Transverse colon (tissue), 4 donors: ENCODE measurements around the gene ZNF234. TPM values are rescaled to one million over a fixed set of nuclear protein-coding genes. Genes with fewer than 3 reads are reported as not detected.
"Not testable (repeated sequence)": the region's sequence is repeated elsewhere in the genome, so short reads cannot be mapped to it uniquely, and the experiment has no call there.

Experiments
- DNase-seq: peaks from one replicate; pipeline ENCODE4 v3.0.0-alpha.2; 2019
- H3K27ac ChIP-seq, 4 donors: fragments of 200-600 bp; sonication (generic); 2 replicates each; pipeline ENCODE4 v1.5.1; 2016 to 2018; ENCODE audit warnings: inconsistent platforms in 4 of 4
- H3K27me3 ChIP-seq: fragments of 200-600 bp; sonication (generic); 2 replicates; pipeline ENCODE4 v1.5.1; 2017; ENCODE audit warnings: inconsistent platforms
- H3K36me3 ChIP-seq, 4 donors: fragments of 200-600 bp; sonication (generic); 2 replicates each; pipeline ENCODE4 v1.5.1; 2017 to 2019; ENCODE audit warnings: inconsistent platforms in 4 of 4
- H3K4me1 ChIP-seq, 4 donors: fragments of 200-600 bp; sonication (generic); 2 replicates each; pipeline ENCODE4 v1.5.1; 2017 to 2020; ENCODE audit warnings: inconsistent platforms in 4 of 4
- H3K4me3 ChIP-seq, 4 donors: fragments of 200-600 bp; sonication (generic); 1 replicate in 1 of 4; 2 replicates in 3 of 4; pipeline versions ENCODE4 v1.5.1 to v1.6.1; 2017 to 2019; ENCODE audit warnings: inconsistent platforms in 4 of 4
- H3K9me3 ChIP-seq, 2 donors: fragments of 200-600 bp; sonication (generic); 2 replicates each; pipeline ENCODE4 v1.5.1; 2017 to 2019; ENCODE audit warnings: inconsistent platforms in 2 of 2
- EP300 ChIP-seq: sonication (generic); formaldehyde crosslinking; IDR thresholded peaks from one replicate; pipeline ENCODE4 v1.6.1; 2017; ENCODE audit warnings: antibody characterized with exemption, low read depth
- POLR2A ChIP-seq: fragments of 450-650 bp; IDR thresholded peaks from one replicate; pipeline ENCODE4 v1.6.1; 2016; ENCODE audit warnings: antibody characterized with exemption, mild to moderate bottlenecking, moderate library complexity
- POLR2AphosphoS5 ChIP-seq, 3 donors: sonication (generic); formaldehyde crosslinking; IDR thresholded peaks; one replicate each; pipeline ENCODE4 v1.6.1; 2016; ENCODE audit warnings: antibody characterized with exemption in 3 of 3
- WGBS, 2 donors: methylation state at CpG; one replicate each; pipeline ENCODE4 v1.1.5; 2018; ENCODE audit warnings: low coverage in 1 of 2; 5-methylcytosine and 5-hydroxymethylcytosine counted together
- in situ Hi-C, 4 donors: fragments of 200-750 bp; cut with MboI; loops; one replicate each; pipeline versions ENCODE4 v1.15.0 to v1.15.1; 2017; ENCODE audit warnings: low sequenced_read_pairs in 3 of 4, low pct_ligation_motif_present in 1 of 4, low pct_unique_long_range_greater_than_20kb in 1 of 4
- intact Hi-C: fragments of 100-400 bp; cut with DNase I; formaldehyde crosslinking; loops from one replicate; pipeline ENCODE4 v1.15.1; 2023; ENCODE audit warnings: low total_unique reads
- total RNA-seq, 4 donors: library from RNA; depleted of rRNA; stranded (reverse); fragments of >200 nt; gene quantifications; one replicate each; pipeline ENCODE4 v1.1.0, GENCODE V29; 2016
- TF ChIP-seq, protein P1 (sequence below), 5 experiments: fragments of 200-600 bp in 3 of 5; fragments of 450-650 bp in 2 of 5; sonication (generic) in 3 of 5; IDR thresholded peaks; 1 replicate in 2 of 5; 2 replicates in 3 of 5; pipeline ENCODE4 v1.5.1; 2016 to 2017; ENCODE audit warnings: antibody characterized with exemption in 5 of 5, inconsistent platforms in 3 of 5, mild to moderate bottlenecking in 2 of 5, moderate library complexity in 1 of 5

Gene ZNF234
- total RNA-seq, 4 donors from 2014 or later = 4.6 to 12.4 (median 10.1) TPM; not detected in 1

DNA sequence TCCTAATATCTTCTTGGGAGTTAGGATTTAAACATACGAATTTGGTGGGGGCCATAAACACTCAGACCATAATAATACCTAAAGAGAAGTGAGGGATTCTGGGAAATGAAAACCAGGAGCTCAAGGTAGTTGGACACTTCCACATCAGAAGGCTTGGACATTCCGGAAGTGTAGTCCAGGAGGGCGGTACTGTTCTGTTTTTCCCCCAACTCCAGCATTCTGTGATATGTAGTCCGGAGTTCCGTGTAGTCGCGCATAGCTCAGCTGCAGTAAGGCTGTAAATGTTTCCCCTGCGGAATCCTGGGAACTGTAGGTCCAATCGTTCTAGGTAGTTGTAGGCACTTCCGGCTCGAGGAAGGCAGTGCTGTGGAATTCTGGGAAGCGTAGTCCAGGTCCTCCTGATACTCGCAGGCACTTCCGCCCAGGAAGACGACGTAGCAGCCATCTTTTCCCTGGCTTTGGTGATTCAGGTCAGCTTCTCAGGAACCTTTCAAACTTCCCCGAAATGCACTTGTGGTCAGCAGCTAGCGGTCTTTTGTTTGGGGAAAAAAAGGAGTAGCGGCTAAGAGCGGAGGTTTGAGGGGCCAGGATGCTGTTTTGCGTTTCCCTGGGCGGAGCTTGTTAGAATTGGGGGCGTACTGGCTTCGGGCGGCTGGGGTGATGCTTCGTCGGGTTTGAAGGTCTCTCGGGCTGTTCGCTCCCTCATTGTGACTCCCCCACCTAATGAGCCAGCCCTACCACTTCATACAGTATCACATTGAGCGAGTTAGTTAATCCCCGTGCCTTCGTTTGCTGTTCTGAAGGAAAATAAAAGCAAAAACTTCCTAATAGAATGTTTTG, 23.5 kb downstream of the ZNF234 start, which contains the start of gene ZNF226:
Gene ZNF226 (plus strand): TSS at position 428 of the 840 bp plus-strand sequence. CDS start 4,981 bp downstream, outside the sequence.
- peaks cover 0 to 33% (median 17%) of the 10 kb centered on the region in 4 donors for H3K36me3 ChIP-seq
- peak within 1 kb of the TSS; percentile 77 to 86 (median 85) for H3K27ac ChIP-seq
- DNase-seq = peak; percentile 91
- in situ Hi-C loops (no loop called here), intact Hi-C loops (loop anchor here (10.0 kb wide), 1 partner anchor 60 kb away; no protein-coding TSS in a partner anchor)
- H3K9me3 ChIP-seq = peaks cover 33 to 37% of the 10 kb centered on the region in 2 donors
- peak; percentile 67 to 85 (median 76) for TF ChIP-seq POLR2AphosphoS5 (IDR thresholded peaks at IDR 0.05)
- TF ChIP-seq, protein P1, sequence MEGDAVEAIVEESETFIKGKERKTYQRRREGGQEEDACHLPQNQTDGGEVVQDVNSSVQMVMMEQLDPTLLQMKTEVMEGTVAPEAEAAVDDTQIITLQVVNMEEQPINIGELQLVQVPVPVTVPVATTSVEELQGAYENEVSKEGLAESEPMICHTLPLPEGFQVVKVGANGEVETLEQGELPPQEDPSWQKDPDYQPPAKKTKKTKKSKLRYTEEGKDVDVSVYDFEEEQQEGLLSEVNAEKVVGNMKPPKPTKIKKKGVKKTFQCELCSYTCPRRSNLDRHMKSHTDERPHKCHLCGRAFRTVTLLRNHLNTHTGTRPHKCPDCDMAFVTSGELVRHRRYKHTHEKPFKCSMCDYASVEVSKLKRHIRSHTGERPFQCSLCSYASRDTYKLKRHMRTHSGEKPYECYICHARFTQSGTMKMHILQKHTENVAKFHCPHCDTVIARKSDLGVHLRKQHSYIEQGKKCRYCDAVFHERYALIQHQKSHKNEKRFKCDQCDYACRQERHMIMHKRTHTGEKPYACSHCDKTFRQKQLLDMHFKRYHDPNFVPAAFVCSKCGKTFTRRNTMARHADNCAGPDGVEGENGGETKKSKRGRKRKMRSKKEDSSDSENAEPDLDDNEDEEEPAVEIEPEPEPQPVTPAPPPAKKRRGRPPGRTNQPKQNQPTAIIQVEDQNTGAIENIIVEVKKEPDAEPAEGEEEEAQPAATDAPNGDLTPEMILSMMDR (IDR thresholded peaks at IDR 0.05) = no peak
- peak; percentile 26 for TF ChIP-seq POLR2A
- peak within 1 kb of the TSS; percentile 60 to 84 (median 78) for H3K4me3 ChIP-seq
- peaks cover 5 to 14% (median 8%) of the 10 kb centered on the region in 4 donors for H3K4me1 ChIP-seq
- H3K27me3 ChIP-seq = no peaks in the 10 kb centered on the region
- 0 to 1% methylated on average over 3 to 32 of the region's 32 CpGs for WGBS, 2 donors

DNA sequence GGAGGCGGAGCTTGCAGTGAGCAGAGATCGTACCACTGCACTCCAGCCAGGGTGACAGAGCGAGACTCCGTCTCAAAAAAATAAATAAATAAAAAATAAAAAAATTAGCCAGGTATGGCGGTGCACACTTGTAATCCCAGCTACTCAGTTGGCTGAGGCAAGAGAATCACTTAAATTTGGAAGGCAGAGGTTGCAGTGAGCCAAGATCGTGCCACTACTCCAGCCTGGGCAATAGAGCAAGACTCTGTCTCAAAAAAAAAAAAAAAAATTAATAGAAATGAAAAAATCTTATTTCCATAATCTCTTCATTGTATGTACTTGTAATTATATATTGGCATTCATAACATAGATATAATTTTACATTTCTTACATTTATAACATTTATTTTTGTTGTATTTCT, 29.3 kb downstream of the ZNF234 start:
- peaks cover 54 to 73% of the 10 kb centered on the region in 2 donors for H3K9me3 ChIP-seq
- 86 to 98% methylated on average over 6 of the region's 6 CpGs for WGBS, 2 donors
- in situ Hi-C loops = not testable (repeated sequence)

GRCh38 chr19:44176590-44176989, 35.2 kb downstream of the ZNF234 start:
- H3K27me3 ChIP-seq = no peaks in the 10 kb centered on the region
- no peak for TF ChIP-seq EP300
- TF ChIP-seq, protein P1 (IDR thresholded peaks at IDR 0.05) = no peak
- no peak for TF ChIP-seq POLR2A
- TF ChIP-seq POLR2AphosphoS5 (IDR thresholded peaks at IDR 0.05) = no peak
- peaks cover 90 to 93% of the 10 kb centered on the region in 2 donors for H3K9me3 ChIP-seq
- in situ Hi-C loops = no loop called here
- no peaks in the 10 kb centered on the region for H3K4me1 ChIP-seq
- H3K4me3 ChIP-seq = no peak overlapping the region
- intact Hi-C loops = no loop called here
- peaks cover 13 to 57% (median 38%) of the 10 kb centered on the region in 4 donors for H3K36me3 ChIP-seq
- H3K27ac ChIP-seq = no peak overlapping the region
- WGBS, 2 donors = 100% methylated on average over 1 to 3 of the region's 3 CpGs
- no peak for DNase-seq

More for the DNA sequence above, 29.3 kb downstream of the ZNF234 start:
- intact Hi-C loops, H3K4me1 ChIP-seq, H3K27me3 ChIP-seq, H3K27ac ChIP-seq, DNase-seq, H3K4me3 ChIP-seq: not testable (repeated sequence)
- peaks cover 16 to 91% (median 54%) of the 10 kb centered on the region in 4 donors for H3K36me3 ChIP-seq

- H3K27ac ChIP-seq = no peak overlapping the region
- H3K4me1 ChIP-seq = no peaks in the 10 kb centered on the region
- no peaks in the 10 kb centered on the region for H3K27me3 ChIP-seq
- intact Hi-C loops (no loop called here), in situ Hi-C loops (no loop called here)
- H3K9me3 ChIP-seq = peaks cover 54 to 65% of the 10 kb centered on the region in 2 donors
- H3K4me3 ChIP-seq = no peak overlapping the region
- TF ChIP-seq POLR2A (no peak), POLR2AphosphoS5 (IDR thresholded peaks at IDR 0.05) (no peak), EP300 (no peak)
- TF ChIP-seq, protein P1 (IDR thresholded peaks at IDR 0.05) = no peak
- DNase-seq = no peak
- peaks cover 0 to 14% (median 7%) of the 10 kb centered on the region in 4 donors for H3K36me3 ChIP-seq
Measured at GRCh38 chr19:44180968-44181367, 39.6 kb downstream of the ZNF234 start.
